GM19023 (cell line): ENCODE measurements around the gene C5.
A peak's percentile ranks its signal among the peaks of the same experiment; 100 is the strongest.
"Not testable (repeated sequence)": the region's sequence is repeated elsewhere in the genome, so short reads cannot be mapped to it uniquely, and the experiment has no call there.

ENCODE experiments used
- ATAC-seq: cut with Tn5 transposase; IDR thresholded peaks from one replicate; pipeline ENCODE4 v1.9.1; 2021; ENCODE audit warnings: mild to moderate bottlenecking, moderate library complexity; ENCODE audit not compliant: unreplicated experiment

Gene C5

DNA sequence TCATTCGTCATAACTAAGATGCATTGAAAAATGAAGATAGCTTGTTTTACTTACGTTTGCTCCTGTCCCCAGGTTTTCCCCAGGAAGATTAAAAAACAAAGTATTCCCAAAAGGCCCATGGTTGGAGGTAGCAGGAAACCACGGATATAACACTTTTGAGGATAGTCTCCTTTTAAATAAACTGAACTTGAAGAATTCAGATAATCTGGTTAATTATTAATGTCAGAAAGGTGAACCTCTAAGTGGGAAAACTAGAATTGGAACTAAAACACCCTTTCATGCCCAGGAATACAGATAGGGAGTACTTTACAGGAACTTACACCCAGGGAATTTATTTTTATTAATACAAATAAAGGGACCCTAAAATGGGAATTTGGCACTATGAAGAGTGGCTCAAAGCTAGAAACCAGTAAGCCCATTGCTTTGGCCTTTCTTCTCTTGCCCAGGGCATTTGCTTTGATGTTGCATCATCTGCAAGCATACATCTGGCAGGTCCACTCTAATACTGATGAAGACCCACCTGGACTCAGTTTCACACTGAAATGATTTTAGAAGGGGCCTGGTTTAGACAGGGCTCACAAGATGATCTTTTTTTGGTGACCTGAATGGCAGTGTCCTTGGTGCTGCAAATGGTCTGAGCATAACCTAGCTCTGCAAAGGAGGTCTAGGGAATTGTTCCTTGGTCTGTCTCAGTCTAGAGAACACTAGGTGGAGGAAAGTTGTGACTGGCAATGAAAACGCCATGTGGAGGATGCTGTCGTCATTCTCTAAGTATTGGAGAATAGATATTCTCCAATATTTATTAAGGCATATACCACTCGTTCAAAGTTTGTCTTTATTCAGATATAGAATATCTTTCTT is at the start of gene C5:
TSS of gene C5 (minus strand) at position 148 of the 861 bp plus-strand sequence. CDS start at position 119, 29 bp downstream.
- no peak for ATAC-seq

DNA sequence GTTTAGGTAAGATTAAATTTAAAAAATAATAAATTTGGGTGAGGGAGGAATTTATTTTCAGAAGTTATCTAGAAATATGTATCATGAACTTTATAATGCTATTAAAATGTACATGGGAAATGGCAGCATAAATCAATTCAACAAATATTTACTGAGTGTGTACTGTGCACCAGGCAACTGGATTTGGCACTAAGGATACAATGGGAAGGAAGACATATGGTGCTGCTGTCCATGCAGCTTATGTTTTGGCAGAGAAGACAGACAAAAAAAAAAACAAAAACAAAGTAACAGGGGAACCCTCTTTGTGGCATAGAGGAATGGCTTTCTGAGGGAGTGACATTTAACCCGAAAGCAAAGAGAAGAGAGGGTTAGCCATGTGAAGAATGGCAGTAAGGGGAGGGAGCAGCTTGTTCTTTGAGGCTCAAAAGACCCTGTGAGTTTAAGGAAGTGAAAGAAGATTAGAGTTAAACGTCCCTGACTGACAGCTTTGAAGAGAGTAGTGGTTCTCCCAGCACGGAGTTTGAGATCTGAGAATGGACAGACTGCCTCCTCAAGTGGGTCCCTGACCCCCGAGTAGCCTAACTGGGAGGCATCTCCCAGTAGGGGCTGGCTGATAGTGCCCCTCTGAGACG is 48.6 kb upstream of the C5 start:
- ATAC-seq: no peak

DNA sequence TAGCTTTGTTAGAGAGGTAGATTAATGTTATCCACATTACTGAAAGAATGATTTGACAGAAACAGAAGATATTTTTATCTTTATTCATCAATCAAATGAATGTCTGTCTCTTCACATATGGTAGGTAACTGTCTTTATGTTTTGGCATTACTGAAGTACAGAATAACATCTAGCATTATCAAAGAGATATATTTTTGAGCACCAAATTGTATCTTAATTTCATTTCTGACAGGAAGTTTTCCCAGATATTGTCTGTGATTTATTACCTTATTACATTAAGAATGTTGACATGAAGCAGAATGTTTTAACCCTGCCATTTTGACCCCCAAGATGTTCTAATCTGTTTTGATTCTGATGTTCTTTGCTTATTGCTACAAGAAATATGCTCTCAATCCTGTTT is 45.0 kb upstream of the C5 start:
- no peak for ATAC-seq

DNA sequence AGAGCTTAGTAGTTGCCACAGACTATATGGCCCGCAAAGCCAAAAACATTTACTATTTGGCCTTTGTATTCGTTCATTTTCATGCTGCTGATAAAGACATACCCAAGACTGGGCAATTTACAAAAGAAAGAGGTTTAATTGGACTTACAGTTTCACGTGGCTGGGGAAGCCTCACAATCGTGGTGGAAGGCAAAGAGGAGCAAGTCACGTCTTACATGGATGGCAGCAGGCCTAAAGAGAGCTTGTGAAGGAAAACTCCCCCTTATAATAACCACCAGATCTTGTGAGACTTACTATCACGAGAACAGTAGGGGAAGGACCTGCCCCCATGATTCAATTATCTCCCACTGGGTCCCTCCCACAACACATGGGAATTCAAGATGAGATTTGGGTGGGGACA is 40.7 kb upstream of the C5 start:
- not testable (repeated sequence) for ATAC-seq

DNA sequence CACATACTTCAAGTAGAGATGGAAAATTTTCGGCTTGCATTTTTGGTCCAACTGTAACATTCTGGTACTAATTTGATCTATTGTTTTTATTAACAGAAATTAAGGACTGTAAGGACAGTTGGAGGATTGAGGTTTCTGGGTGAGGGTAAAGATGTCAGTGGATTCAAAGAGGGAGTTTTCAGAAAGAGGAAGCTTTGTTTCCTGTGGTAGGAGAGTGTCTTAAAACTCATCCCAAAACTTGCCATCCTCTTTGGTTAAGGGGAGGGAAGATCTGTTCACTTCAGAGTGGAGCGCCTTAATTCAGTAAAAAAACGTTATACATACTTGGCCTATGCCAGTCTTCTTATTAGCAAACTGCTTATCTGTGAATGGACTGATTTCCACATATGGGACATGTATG is 38.5 kb upstream of the C5 start:
- no peak for ATAC-seq

DNA sequence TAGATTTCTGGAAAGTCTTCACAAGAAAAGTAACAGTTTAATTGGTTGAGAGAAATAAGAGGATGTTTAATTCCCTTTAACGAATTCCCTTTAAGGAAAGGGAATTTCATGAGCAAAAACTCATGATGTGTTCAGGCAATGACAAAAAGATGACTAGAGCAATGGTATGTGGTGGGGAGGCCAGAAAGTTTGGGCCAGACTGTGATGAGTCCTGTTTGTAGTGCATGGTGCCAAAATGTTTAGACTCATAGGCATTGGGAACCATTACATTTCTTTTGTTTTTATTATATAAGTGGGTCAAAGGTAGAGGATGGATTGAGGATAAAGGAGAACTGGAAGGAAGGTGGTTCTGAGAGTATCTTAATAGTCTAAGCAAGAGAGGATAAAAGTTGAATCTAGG is 35.6 kb upstream of the C5 start:
- no peak for ATAC-seq

DNA sequence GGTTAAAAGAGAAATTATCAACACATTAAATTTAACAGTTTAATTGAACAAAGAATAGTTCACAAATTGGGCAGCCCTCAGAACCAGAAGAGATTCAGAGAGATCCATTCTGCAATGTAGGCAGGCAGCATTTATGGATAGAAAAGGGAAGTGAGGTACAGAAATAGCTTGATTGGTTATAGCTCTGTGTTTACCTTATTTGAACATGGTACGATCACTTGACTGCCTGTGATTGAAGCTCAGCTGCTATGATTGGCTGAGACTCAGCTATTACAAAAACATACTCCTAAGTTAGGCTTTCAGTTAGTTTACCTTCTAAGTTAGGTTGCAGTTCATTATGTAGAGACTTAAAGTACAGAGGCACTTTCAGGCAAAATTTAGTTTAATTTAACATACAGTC is 32.0 kb upstream of the C5 start:
- ATAC-seq: no peak

DNA sequence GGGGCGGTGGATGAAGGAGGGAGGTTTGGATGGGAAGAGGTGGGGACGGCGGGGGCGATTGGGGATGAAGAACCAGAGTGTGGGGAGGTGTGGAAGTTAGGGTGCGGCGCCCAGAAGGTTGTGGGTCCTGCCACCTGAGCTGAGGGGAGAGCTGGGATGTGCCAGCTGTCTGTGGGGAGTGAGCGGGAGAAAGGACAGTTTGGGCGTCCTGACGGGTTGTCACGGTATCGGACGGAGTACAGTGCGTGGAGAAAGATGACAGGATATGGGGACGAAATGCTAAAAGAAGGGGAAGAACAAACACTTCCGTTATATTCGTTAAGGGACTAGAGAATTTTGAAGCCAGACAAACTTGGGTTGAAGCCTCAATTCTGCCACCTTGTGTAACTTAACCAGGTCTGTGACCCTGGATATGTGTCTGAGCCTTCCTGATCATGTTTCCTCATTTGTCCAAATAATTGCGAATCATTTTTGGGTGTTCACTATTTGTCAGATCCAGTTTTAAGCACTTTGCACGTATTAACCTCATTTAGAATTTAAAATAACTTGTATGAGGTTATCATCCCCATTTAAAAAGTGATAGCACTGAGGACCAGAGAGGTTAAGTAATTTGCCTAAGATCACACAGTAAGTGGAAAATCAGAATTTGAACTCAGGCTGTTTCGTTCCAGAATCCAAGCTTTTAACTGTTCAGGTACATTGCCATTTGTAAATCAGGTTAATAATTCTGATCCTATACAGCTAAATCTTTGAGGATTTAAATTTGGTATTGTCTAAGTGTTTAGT is 25.4 kb upstream of the C5 start:
- peak; percentile 8 for ATAC-seq

DNA sequence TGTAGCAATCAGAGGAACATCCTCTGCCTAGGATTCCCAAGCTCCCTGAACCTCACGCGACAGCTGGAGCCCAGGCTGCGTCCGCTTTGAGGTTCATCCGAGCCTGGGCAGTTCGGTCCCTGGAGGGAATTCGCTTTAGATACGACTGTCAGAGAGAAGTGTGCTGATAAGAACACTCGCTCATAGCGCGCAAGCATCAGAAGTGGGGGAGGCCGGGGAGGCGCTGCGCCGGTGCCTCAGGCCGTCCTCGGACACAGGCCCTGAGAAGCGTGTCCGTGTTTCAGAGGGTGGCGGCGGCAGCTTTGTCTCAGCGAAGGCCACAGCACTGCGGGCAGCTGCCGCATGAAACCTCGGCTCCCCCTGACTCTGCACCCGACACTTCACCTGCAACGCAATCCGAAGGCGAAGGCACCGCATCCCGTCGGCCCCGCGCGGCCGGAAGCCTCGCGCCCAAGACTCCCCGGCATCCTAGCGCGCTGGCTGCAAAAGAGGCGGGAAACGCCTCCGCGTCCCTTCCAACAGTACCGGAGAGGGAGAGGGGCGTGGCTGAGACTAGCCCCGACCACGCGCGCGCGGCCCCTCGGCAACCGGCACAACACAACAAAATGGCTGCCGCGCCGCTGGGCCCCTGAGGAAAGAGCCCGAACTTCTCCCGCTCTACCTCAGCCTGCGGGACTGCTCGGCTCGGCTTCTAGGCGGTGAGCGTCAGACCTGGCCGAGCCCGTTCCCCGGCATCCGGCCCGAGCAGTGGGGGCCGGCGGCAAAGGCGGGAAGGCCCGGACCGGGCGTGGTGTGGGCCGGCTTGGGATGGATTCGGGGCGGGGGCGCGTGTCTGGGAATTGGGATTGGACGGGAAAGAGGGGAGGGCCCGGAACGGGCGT is 24.5 kb upstream of the C5 start, which contains the start of gene CNTRL:
TSS of gene CNTRL (plus strand) at position 586 of the 881 bp plus-strand sequence. CDS start 13,372 bp downstream, outside the sequence.
- peak; percentile 73 for ATAC-seq

DNA sequence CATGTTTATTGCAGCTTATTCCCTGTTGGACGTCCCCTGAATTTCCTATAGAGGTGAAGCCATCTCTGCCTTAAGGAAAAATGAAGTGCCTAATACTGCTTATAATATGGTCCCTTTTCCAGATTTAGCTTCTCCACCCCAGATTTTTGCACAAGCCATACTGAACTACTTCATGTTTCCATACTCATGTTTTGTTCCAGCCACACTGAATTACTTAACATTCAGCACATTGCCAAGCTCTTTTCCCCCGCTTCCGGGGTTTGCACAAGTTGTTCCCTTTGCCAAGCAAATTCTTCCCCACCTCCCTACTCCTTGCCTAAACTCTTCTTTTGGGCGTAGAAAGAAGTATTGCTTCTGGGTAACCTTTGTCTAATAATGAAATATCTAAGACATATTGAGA is 23.0 kb upstream of the C5 start:
- ATAC-seq: no peak

DNA sequence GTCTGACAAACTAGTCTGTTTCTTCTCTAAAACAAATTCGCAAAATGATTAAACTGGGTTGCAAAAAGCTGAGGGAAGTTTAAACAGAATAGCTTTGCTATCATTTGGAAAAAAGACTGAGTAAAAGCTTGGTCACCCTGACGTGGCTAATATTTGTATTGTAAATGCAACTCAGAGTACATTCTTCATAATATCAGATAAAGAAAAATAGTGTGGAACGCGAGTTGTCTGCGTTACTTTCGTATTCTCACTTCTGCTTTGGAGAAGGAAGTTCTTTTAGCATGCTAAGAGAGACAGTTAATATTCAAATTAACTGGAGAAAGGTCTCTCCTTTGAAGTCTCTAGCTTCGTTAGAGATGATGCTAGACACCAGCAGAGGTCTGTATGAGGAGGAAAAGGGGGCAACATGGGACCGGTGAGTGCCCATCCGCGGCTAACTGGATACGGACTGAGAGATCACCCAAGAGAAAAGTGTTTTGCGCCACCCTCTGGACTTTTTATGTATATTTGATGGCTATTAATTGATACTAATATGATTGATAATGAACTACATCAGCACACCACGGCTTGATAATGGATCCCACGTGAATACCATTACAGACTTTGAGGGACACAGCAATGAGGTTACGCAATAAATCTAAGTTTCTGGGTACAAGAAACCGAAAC is 21.8 kb upstream of the C5 start:
- no peak for ATAC-seq

DNA sequence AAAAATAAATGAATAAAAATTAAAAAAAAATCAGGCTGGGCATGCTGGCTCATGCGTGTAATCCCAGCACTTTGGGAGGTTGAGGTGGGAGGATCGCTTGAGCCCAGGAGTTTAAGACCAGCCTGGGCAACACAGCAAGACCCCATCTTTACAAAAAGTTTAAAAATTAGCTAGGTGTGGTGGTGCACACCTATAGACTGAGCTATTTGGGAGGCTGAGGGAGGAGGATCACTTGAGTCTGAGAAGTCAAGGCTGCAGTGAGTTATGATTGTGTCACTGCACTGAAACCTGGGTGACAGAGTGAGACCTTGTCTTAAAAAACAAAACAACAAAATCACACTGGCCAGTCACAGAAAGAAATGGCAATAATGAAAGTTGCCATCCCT is 21.3 kb upstream of the C5 start:
- no peak for ATAC-seq

DNA sequence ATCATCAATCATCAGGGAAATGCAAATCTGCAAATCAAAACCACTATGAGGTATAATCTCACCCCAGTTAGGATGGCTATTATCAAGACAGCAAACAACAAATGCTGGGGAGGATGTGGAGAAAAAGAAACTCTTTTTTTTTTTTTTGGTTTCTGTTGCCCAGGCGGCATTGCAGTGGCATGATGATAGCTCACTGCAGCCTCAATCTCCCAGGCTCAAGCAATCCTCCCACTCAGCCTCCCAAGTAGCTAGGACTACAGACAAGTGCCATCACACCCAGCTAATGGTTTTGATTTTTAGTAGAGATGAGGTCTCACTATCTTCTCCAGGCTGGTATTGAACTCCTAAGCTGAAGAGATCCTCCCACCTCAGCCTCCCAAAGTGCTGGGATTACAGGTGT is 19.3 kb upstream of the C5 start:
- ATAC-seq: no peak

DNA sequence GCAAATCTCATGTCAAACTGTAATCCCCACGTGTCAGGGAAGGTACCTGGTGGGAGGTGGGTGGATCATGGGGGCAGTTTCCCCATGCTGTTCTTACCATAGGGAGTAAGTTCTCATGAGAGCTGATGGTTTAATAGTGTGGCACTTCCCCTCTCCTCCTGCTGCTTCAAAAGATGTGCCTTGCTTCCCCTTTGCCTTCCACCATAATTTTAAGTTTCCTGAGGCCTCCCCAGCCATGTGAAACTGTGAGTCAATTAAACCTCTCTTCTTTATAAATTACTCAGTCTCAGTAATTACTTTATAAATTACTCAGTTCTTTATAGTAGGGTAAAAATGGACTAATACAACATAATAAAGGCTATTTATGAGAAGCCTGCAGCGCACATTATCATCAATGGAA is 17.6 kb upstream of the C5 start:
- no peak for ATAC-seq

DNA sequence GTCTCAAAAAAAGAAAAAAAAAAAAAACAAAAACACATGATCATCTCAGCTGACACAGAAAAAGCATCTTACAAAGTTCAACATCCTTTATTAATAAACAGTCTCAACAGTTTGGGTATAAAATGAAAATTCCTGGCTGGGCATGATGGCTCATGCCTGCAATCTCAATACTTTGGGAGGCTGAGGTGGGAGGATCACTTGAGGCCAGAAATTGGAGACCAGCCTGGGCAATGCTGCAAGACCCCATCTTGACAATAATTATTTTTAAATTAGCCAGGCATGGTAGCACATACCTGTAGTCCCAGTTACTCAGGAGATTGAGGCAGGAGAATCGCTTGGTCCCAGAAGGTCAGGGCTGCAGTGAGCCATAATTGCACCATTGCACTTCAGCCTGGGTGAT is 16.8 kb upstream of the C5 start:
- ATAC-seq: no peak

DNA sequence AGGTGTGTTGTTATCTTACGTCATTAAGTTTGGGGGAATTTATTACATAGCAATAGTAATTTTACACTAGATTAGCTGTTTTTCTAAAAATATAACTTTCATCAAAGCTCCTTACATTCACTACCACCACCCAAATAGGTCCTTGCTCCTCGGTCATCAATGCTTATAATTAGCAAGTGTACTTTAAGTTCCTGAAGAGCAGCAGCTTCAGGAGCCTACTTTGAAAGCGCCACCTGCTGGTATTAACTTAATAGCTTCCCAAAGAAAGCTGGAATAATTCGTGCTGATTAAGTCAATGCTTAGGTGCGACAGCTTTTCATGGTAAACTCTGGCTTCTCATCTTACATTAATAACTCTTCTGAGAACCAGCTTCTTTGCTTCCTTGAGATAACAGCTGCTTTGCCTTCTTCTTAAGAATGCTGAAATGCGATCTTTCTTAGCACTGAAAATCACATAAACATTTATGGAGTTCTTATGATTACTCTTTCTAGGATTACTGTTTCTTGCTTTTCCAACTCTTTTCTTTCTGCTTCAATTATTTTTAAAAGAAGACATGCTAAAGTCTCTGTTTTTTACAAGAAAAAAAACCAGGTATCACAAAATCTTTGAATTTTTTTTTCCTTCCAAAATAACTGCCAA is 10.0 kb upstream of the C5 start:
- no peak for ATAC-seq

DNA sequence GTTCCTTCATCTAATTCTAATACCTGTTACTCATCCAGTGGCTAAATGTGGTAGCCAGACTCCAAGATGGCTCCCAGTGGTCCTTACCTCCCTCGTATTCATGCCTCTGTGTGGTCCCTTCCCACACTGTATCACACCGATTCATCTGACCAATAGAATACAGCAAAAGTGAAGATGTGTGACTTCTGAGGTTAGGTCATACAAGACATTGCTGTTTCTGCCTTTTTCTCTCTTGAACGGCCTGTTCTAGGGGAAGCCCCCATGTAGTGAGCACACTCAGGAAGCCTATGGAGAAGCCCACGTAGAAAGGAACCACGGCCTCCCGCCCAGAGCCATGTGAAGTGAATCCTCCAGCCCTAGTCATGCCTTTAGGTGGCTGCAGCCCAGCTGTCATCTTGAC is 9.4 kb upstream of the C5 start:
- ATAC-seq: no peak

DNA sequence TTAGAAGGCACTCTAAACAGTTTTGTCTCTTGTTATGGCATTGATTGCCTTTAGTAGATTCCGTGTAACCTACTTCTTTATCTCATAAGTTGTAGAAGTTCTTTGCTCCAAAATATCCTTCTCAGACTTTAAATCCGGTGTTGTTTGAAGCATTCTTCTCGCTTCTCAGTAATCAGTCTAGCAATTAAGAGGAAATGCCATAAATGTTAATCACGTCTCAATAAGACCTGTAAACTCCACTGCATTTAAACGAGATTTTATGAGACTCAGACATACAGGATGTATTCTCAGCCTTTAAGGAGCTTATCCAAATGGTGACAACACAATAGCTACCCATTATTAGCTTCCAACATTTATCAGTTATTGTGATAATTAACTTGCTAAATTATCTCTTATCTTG is 7.7 kb upstream of the C5 start:
- ATAC-seq: no peak

DNA sequence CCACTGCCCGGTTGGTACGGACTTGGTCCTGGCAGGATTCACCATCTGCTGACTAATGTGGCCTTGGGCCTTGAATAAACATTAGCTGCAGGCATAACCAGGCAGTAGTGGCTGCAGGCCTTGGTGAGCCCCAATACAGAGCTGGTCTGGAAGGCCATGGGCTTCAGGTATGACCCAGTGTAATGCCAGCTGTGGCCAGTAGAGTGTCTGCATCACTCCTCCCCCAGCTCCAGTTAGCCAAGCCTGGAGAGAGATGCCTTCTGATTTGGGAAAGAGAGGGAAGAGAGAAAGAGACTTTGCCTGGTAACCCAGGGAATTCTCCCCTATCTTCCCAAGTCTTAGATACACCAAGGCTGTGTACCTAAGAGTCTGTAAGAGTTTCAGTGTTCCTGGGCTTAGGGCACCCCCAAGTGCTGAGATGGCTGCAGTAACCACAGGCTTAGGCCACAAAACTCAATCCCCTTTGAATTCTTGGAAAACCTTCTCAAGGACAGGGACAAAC is 5.6 kb upstream of the C5 start:
- no peak for ATAC-seq
